K562 (cell line): Measurements from ENCODE around the gene ATF5.

ENCODE experiments used
- BRF1 ChIP-seq: IDR thresholded peaks from 3 replicates; pipeline ENCODE4 v1.6.1; 2011; ENCODE audit warnings: borderline replicate concordance, mild to moderate bottlenecking; ENCODE audit not compliant: insufficient read length; ENCODE audit errors: extremely low read depth
- SP2 ChIP-seq: IDR thresholded peaks from 2 replicates; pipeline ENCODE4 v1.6.1; 2011; ENCODE audit warnings: mild to moderate bottlenecking, low read depth, low read length, moderate library complexity; ENCODE audit not compliant: poor library complexity, severe bottlenecking; ENCODE audit errors: extremely low read depth
- ZBTB7A ChIP-seq: IDR thresholded peaks from 2 replicates; pipeline ENCODE4 v1.6.1; 2011; ENCODE audit warnings: low read depth, mild to moderate bottlenecking, low read length, moderate library complexity, borderline replicate concordance; ENCODE audit not compliant: control insufficient read depth
- TF ChIP-seq, protein P1 (sequence below), 3 experiments: IDR thresholded peaks in 2 of 3; conservative IDR thresholded peaks in 1 of 3; 2 replicates each; pipeline ENCODE4 v1.5.1; 2011 to 2012; ENCODE audit warnings: low read length in 3 of 3, mild to moderate bottlenecking in 3 of 3, control low read depth in 2 of 3, improper control_type of control experiment in 1 of 3, inconsistent platforms in 1 of 3, low read depth in 1 of 3, mixed read lengths in 1 of 3, moderate library complexity in 1 of 3; ENCODE audit not compliant: insufficient read depth in 2 of 3

DNA sequence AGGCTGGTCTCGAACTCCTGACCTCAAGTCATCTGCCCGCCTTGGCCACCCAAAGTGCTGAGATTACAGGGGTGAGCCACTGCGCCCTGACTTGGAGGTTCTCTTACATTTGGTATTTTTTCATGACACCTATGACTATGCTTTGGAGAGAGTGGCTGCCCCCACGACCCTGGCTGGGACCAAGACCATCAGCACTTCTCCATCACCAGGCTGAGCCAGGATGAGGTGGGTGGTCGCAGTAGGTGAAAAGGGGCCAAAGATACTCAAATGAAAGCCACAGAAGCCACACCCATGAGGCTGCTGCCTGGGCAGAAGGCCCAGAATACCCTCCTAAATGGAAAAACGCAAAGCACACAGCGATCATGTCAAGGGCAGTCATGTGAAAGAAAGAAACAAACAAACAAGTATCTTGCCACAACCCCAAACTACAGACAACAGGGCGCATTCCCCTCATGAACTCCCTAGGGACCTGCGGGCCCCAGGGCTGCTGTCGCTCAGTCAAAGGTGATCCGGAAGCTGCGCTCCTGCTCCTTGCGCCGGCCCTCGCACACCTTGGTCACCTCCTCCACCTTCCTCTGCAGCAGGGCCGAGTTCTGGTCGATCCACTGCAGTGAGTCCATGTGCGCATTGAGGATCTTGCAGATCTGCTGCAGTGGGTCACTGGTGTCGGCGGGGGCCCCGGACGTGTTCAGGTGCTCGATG, 21.1 kb upstream of the ATF5 start:
- TF ChIP-seq, protein P1, sequence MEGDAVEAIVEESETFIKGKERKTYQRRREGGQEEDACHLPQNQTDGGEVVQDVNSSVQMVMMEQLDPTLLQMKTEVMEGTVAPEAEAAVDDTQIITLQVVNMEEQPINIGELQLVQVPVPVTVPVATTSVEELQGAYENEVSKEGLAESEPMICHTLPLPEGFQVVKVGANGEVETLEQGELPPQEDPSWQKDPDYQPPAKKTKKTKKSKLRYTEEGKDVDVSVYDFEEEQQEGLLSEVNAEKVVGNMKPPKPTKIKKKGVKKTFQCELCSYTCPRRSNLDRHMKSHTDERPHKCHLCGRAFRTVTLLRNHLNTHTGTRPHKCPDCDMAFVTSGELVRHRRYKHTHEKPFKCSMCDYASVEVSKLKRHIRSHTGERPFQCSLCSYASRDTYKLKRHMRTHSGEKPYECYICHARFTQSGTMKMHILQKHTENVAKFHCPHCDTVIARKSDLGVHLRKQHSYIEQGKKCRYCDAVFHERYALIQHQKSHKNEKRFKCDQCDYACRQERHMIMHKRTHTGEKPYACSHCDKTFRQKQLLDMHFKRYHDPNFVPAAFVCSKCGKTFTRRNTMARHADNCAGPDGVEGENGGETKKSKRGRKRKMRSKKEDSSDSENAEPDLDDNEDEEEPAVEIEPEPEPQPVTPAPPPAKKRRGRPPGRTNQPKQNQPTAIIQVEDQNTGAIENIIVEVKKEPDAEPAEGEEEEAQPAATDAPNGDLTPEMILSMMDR (IDR thresholded peaks at IDR 0.05 in 2 of 3, conservative IDR thresholded peaks at IDR 0.05 in 1 of 3; ENCODE audit: insufficient read depth in 2 of 3, low read depth in 1 of 3, low read length in 3 of 3): no peak
- TF ChIP-seq ZBTB7A: no peak
- no peak for TF ChIP-seq SP2
- no peak for TF ChIP-seq BRF1
